Measurements from ENCODE around the gene ISYNA1.

ISYNA1 gene

GRCh38 chr19:18392417-18392816, 45.5 kb downstream of the ISYNA1 start:
- H3K4me3 ChIP-seq (ENCODE audit: control insufficient read depth, low read depth, low read length) = no peak overlapping the region
- TF ChIP-seq, protein P1, sequence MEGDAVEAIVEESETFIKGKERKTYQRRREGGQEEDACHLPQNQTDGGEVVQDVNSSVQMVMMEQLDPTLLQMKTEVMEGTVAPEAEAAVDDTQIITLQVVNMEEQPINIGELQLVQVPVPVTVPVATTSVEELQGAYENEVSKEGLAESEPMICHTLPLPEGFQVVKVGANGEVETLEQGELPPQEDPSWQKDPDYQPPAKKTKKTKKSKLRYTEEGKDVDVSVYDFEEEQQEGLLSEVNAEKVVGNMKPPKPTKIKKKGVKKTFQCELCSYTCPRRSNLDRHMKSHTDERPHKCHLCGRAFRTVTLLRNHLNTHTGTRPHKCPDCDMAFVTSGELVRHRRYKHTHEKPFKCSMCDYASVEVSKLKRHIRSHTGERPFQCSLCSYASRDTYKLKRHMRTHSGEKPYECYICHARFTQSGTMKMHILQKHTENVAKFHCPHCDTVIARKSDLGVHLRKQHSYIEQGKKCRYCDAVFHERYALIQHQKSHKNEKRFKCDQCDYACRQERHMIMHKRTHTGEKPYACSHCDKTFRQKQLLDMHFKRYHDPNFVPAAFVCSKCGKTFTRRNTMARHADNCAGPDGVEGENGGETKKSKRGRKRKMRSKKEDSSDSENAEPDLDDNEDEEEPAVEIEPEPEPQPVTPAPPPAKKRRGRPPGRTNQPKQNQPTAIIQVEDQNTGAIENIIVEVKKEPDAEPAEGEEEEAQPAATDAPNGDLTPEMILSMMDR (IDR thresholded peaks at IDR 0.05; ENCODE audit: control insufficient read depth, insufficient read depth, low read depth, low read length, missing control alignments) = no peak
- no peak for DNase-seq (ENCODE audit: low read depth)

- H3K4me3 ChIP-seq (ENCODE audit: control insufficient read depth, low read depth, low read length) = no peak overlapping the region
- DNase-seq (ENCODE audit: low read depth) = no peak
- TF ChIP-seq, protein P1 (IDR thresholded peaks at IDR 0.05; ENCODE audit: control insufficient read depth, insufficient read depth, low read depth, low read length, missing control alignments) = no peak
Measured at GRCh38 chr19:18391509-18392075, 46.3 kb downstream of the ISYNA1 start.

DNA sequence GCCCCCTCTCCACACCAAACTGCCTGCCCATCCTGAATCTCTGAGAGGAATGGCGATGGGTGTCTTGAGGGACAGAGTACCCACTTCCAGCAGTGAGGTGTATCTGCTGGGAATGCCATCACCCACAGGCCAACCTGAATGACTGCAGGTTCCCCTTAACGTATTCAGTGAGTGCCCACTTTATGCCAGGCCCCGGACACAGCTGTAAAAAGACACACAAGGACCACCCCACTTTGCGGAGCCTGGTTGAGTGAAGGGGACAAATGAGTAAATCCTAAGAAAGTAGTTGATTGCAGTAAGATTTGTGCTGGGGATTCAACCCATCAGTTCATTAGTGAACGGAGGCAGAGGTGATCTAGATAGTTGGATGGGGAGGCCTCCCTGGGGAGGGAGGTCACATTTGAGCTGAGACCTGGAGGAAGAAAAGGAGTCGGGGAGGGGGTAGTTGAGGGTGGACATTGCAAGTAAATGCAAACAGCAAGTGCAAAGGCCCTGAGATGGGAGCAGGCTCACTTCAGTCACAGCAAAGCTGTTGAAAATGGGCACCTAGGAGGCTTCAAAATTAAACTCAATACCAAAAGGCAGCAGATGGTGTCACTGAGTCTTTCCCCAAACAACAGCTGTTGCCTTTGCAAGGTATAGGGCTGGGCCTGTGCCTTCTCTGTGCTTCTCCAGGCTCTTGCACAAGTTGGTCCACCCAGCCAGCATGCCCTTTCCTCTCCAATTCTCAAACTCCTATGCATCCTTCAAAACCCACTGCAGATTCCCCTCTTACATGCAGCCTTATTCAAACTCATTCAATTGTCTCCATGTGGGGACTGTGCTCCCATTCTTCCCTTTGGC, 47.6 kb downstream of the ISYNA1 start:
- TF ChIP-seq, protein P1 (IDR thresholded peaks at IDR 0.05; ENCODE audit: control insufficient read depth, insufficient read depth, low read depth, low read length, missing control alignments) = no peak
- no peak for DNase-seq (ENCODE audit: low read depth)
- no peak overlapping the region for H3K4me3 ChIP-seq (ENCODE audit: control insufficient read depth, low read depth, low read length)

GRCh38 chr19:18389726-18390064, 48.2 kb downstream of the ISYNA1 start:
- TF ChIP-seq, protein P1 (IDR thresholded peaks at IDR 0.05; ENCODE audit: control insufficient read depth, insufficient read depth, low read depth, low read length, missing control alignments) = no peak
- no peak overlapping the region for H3K4me3 ChIP-seq (ENCODE audit: control insufficient read depth, low read depth, low read length)
- no peak for DNase-seq (ENCODE audit: low read depth)

DNA sequence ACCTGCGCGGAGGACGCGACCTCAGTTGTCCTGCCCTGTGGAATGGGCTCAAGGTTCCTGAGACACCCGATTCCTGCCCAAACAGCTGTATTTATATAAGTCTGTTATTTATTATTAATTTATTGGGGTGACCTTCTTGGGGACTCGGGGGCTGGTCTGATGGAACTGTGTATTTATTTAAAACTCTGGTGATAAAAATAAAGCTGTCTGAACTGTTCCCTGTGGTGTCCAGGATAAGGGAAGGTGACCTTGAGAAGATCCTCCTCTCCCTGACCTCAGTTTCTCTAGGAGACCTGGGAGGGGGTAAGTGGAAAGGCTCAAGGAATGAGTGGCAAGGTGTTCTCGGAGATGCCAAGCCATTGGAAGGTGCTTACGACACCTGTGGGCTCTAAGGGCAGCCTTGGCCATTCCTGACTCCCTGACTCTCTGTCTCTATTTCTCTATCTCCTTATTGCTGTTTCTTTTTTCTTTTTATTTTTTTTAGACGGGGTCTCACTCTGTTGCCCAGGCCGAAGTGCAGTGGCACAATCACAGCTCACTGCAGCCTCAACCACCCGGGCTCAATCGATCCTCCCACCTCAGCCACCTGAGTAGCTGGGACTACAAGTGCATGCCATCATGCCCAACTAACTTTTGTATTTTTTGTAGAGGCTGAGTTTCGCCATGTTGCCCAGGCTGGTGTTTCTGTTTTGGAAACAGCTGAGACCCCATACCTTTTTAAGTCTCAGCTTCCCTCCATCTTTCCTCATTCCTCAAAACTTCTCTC, 48.8 kb downstream of the ISYNA1 start:
- no peak for DNase-seq (ENCODE audit: low read depth)
- TF ChIP-seq, protein P1 (IDR thresholded peaks at IDR 0.05; ENCODE audit: control insufficient read depth, insufficient read depth, low read depth, low read length, missing control alignments) = no peak
- H3K4me3 ChIP-seq (ENCODE audit: control insufficient read depth, low read depth, low read length) = peak overlapping the region; percentile 8; the same call in 1 of the 2 replicates

- TF ChIP-seq, protein P1 (IDR thresholded peaks at IDR 0.05; ENCODE audit: control insufficient read depth, insufficient read depth, low read depth, low read length, missing control alignments) = peak; percentile 75
- DNase-seq (ENCODE audit: low read depth) = no peak
Measured at GRCh38 chr19:18388100-18388959, 49.6 kb downstream of the ISYNA1 start.

More at GRCh38 chr19:18388100-18388959, 49.6 kb downstream of the ISYNA1 start:
- peak overlapping the region; percentile 65 for H3K4me3 ChIP-seq (ENCODE audit: control insufficient read depth, low read depth, low read length)
